Activated CD8-positive, alpha-beta memory T cell treated with anti-CD3 and anti-CD28 coated beads, Interleukin-2, amount 10 ng/mL, durations not matched to agents 7 days and 5 days (primary cell): ENCODE data around the gene KIF13A. TPM values are rescaled to one million over a fixed set of nuclear protein-coding genes. Genes with fewer than 3 reads are reported as not detected.
A peak's percentile ranks its signal among the peaks of the same experiment; 100 is the strongest.
"Not testable (repeated sequence)": the region's sequence is repeated elsewhere in the genome, so short reads cannot be mapped to it uniquely, and the experiment has no call there.

Experiments
- ATAC-seq: fragments of 150-1000 bp; cut with Tn5 transposase; one replicate; pipeline ENCODE4 v1.10.0; 2021; ENCODE audit warnings: moderate library complexity
- CTCF ChIA-PET: fragments of 350-600 bp; sonication (Branson Sonifier 250); formaldehyde crosslinking; loops from one replicate; lab custom pipeline; 2021; ENCODE audit warnings: antibody characterized with exemption; lab: Charles Lee
- DNase-seq: peaks from one replicate; pipeline ENCODE4 v3.0.0-alpha.2; 2020
- H3K27ac Mint-ChIP-seq: one replicate; pipeline ENCODE4 v1.8.0; 2021; ENCODE audit warnings: mild to moderate bottlenecking, mixed read lengths
- H3K27me3 Mint-ChIP-seq: one replicate; pipeline ENCODE4 v1.8.0; 2021; ENCODE audit warnings: mixed read lengths
- H3K36me3 Mint-ChIP-seq: one replicate; pipeline ENCODE4 v1.8.0; 2021; ENCODE audit warnings: mild to moderate bottlenecking, mixed read lengths
- H3K4me1 Mint-ChIP-seq: one replicate; pipeline ENCODE4 v1.8.0; 2021; ENCODE audit warnings: mixed read lengths
- H3K4me3 Mint-ChIP-seq: one replicate; pipeline ENCODE4 v1.8.0; 2021; ENCODE audit warnings: mild to moderate bottlenecking, moderate library complexity, mixed read lengths
- H3K9me3 Mint-ChIP-seq: one replicate; pipeline ENCODE4 v1.8.0; 2022; ENCODE audit warnings: low read depth, mixed read lengths
- total RNA-seq, 2 experiments: library from RNA; stranded (reverse); gene quantifications; one replicate each; pipeline ENCODE4 v1.2.3, GENCODE V29; 2021

The KIF13A gene
- total RNA-seq, 2 experiments from 2014 or later, result 0.05 TPM; not detected in 1

DNA sequence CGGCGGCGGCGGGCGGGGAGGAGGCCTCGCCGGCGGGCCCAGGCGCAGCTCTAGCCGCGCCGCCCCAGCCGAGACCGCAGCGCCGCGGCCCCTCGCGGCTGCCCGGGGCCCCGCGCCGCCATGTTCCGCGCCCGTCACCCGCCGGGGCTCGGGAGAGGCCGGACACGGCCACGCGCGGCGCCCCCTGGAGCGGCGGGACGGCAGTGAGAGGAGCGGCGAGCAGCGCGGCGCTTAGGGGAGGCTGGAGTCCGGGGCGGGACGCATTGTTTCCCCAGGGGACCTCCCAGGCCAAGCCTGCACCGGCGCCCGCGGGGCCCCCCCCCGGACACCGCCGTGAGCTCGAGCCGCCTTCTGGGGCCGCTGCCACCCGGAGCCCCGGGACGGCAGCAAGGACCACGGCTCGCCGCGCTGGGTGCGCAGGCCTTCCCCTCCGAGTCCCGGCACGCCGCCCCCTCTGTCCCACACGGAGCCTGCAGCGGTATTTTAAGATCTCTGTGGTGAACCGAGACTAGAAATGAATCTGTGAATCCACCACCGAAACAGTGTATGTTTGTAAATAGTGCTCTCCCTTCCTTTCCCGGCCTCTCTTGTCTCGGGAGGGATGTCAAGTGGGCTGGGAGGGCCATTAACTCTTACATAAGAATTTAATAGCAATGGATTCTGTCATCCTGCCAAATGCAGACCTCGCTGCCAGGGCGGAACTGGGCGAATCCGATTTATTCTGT, 424 bp upstream of the KIF13A start:
- H3K27me3 Mint-ChIP-seq, result peaks cover 73% of the 10 kb centered on the region
- H3K9me3 Mint-ChIP-seq, result no peaks in the 10 kb centered on the region
- H3K27ac Mint-ChIP-seq, result no peak overlapping the region
- CTCF ChIA-PET, result no interaction called here
- peaks cover 11% of the 10 kb centered on the region for H3K4me1 Mint-ChIP-seq
- H3K4me3 Mint-ChIP-seq, result peak overlapping the region; percentile 72
- DNase-seq (peak; percentile 57), ATAC-seq (peak; percentile 74)
- peaks cover 1% of the 10 kb centered on the region for H3K36me3 Mint-ChIP-seq

- ATAC-seq, result peak; percentile 24
- no peak for DNase-seq
- Mint-ChIP-seq H3K27me3 (peaks cover 82% of the 10 kb centered on the region), H3K36me3 (peaks cover 1% of the 10 kb centered on the region), H3K27ac (no peak overlapping the region), H3K9me3 (no peaks in the 10 kb centered on the region), H3K4me3 (peak overlapping the region; percentile 46), H3K4me1 (peaks cover 11% of the 10 kb centered on the region)
- CTCF ChIA-PET, result interaction anchor here (1.6 kb wide), 1 partner anchor 10 kb away, joined by 3 read pairs; no protein-coding TSS in a partner anchor
Observed at GRCh38 chr6:17986656-17987446, 584 bp downstream of the KIF13A start.

DNA sequence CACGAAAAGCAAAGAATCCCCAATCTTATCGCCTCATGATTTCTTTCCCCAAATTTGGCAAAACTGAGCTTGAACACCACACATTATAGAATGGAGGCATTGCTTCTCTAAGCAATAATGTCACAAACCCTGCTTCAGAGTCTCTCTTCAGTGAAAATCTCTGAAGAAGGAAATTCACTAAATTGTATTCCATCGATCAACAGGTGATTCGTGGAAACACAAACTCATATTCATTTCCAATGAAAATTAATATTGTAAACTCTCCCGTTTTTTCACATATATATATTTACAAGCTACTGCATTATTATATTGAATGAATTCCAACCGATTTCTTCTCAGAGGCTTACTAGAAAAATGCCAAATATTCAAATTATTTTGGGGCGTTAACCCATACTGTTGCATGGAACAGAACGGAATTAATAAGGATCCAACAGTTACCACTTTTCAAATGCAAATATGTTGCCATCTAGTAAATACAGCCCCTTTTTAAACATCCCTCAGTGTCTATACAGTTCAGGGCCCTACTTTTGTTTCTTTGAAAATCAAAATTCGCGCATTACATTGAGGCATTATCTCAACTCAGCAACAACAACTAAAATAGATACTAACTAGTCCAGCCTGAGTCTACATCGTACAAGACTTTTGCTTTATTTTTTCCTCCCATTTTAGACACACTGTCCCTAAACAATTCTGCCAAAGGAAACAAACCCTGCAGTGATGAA, 1.3 kb downstream of the KIF13A start:
- Mint-ChIP-seq H3K9me3 (no peaks in the 10 kb centered on the region), H3K27ac (no peak overlapping the region), H3K36me3 (peaks cover 1% of the 10 kb centered on the region), H3K4me3 (peak overlapping the region; percentile 32), H3K27me3 (peaks cover 80% of the 10 kb centered on the region), H3K4me1 (peaks cover 11% of the 10 kb centered on the region)
- no peak for DNase-seq
- CTCF ChIA-PET, result interaction anchor here (0.5 to 1.6 kb wide), 2 partner anchors 10 to 832 kb away, joined by 3 read pairs; no protein-coding TSS in a partner anchor
- no peak for ATAC-seq

GRCh38 chr6:17984812-17985670, 2.4 kb downstream of the KIF13A start:
- Mint-ChIP-seq H3K27ac (no peak overlapping the region), H3K4me1 (peaks cover 11% of the 10 kb centered on the region), H3K4me3 (no peak overlapping the region), H3K27me3 (peaks cover 82% of the 10 kb centered on the region), H3K36me3 (peaks cover 1% of the 10 kb centered on the region), H3K9me3 (no peaks in the 10 kb centered on the region)
- DNase-seq (no peak), ATAC-seq (no peak)
- CTCF ChIA-PET, result interaction anchor here (1.6 kb wide), 1 partner anchor 12 kb away, joined by 3 read pairs; no protein-coding TSS in a partner anchor

DNA sequence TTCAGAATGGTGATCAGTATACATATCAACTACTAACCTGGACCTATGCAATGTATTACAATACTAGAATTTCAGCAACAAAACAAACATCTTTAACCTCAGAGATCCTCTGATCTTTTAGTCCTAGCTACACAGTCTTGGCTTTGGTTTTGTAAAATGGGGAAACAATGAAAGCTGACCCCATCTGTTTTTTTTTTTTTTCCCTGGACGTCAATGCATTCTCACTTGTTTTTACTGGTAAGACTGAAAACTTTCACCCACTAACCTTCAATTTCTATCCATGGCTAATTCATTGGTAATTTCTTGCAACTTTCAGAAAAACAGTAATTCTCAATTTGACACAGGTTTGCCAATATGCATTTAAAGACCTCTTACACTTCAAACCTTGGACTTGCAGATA, 3.0 kb downstream of the KIF13A start:
- peaks cover 82% of the 10 kb centered on the region for H3K27me3 Mint-ChIP-seq
- H3K4me1 Mint-ChIP-seq, result peaks cover 11% of the 10 kb centered on the region
- CTCF ChIA-PET, result no interaction called here
- H3K27ac Mint-ChIP-seq, result no peak overlapping the region
- ATAC-seq (no peak), DNase-seq (no peak)
- H3K9me3 Mint-ChIP-seq, result no peaks in the 10 kb centered on the region
- H3K4me3 Mint-ChIP-seq, result no peak overlapping the region
- peaks cover 1% of the 10 kb centered on the region for H3K36me3 Mint-ChIP-seq

GRCh38 chr6:17983730-17984129, 3.7 kb downstream of the KIF13A start:
- no peak overlapping the region for H3K4me3 Mint-ChIP-seq
- peaks cover 11% of the 10 kb centered on the region for H3K4me1 Mint-ChIP-seq
- CTCF ChIA-PET, result no interaction called here
- peaks cover 78% of the 10 kb centered on the region for H3K27me3 Mint-ChIP-seq
- ATAC-seq (no peak), DNase-seq (no peak)
- no peak overlapping the region for H3K27ac Mint-ChIP-seq
- no peaks in the 10 kb centered on the region for H3K9me3 Mint-ChIP-seq
- peaks cover 1% of the 10 kb centered on the region for H3K36me3 Mint-ChIP-seq

DNA sequence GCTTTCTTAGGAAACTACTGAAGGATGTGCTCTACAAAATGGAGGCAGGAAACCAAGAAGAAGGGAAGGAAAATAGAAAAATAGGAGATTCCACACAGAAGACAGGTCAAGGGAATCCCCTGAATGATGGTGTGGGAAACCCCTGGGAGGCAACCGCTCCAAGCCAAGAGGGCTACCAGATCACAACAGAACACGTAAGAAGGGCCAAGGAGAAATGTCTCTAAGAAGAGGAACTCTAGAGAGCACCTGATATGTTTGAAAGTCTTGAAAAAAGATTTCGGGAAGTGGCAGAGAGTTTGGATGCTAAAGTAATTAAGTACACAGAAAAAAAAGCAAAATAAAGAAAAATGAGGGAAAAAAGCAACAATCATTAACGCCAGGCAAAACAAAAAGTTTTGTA, 7.1 kb downstream of the KIF13A start:
- DNase-seq, result no peak

GRCh38 chr6:17979479-17979878, 8.0 kb downstream of the KIF13A start:
- Mint-ChIP-seq H3K27ac (no peak overlapping the region), H3K36me3 (no peaks in the 10 kb centered on the region), H3K9me3 (no peaks in the 10 kb centered on the region), H3K4me3 (no peak overlapping the region), H3K4me1 (no peaks in the 10 kb centered on the region), H3K27me3 (peaks cover 45% of the 10 kb centered on the region)
- ATAC-seq (no peak), DNase-seq (no peak)
- CTCF ChIA-PET, result no interaction called here

More for the DNA sequence above, 7.1 kb downstream of the KIF13A start:
- H3K4me3 Mint-ChIP-seq, result no peak overlapping the region
- H3K36me3 Mint-ChIP-seq, result no peaks in the 10 kb centered on the region
- CTCF ChIA-PET, result no interaction called here
- no peaks in the 10 kb centered on the region for H3K9me3 Mint-ChIP-seq
- H3K27ac Mint-ChIP-seq, result no peak overlapping the region
- ATAC-seq, result no peak
- H3K27me3 Mint-ChIP-seq, result peaks cover 54% of the 10 kb centered on the region
- no peaks in the 10 kb centered on the region for H3K4me1 Mint-ChIP-seq

DNA sequence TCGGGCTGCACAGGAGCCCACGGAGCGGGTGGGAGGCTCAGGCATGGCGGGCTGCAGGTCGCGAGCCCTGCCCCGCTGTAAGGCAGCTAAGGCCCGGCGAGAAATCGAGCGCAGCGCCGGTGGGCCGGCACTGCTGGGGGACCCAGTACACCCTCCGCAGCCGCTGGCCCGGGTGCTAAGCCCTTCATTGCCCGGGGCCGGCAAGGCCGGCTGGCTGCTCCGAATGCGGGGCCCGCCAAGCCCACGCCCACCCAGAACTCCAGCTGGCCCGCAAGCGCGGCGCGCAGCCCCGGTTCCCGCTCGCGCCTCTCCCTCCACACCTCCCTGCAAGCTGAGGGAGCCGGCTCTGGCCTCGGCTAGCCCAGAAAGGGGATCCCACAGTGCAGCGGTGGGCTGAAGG, 11.2 kb downstream of the KIF13A start:
- H3K36me3 Mint-ChIP-seq, H3K27ac Mint-ChIP-seq, H3K4me1 Mint-ChIP-seq, CTCF ChIA-PET, DNase-seq, ATAC-seq, H3K4me3 Mint-ChIP-seq, H3K9me3 Mint-ChIP-seq: not testable (repeated sequence)
- H3K27me3 Mint-ChIP-seq, result peaks cover 34% of the 10 kb centered on the region

DNA sequence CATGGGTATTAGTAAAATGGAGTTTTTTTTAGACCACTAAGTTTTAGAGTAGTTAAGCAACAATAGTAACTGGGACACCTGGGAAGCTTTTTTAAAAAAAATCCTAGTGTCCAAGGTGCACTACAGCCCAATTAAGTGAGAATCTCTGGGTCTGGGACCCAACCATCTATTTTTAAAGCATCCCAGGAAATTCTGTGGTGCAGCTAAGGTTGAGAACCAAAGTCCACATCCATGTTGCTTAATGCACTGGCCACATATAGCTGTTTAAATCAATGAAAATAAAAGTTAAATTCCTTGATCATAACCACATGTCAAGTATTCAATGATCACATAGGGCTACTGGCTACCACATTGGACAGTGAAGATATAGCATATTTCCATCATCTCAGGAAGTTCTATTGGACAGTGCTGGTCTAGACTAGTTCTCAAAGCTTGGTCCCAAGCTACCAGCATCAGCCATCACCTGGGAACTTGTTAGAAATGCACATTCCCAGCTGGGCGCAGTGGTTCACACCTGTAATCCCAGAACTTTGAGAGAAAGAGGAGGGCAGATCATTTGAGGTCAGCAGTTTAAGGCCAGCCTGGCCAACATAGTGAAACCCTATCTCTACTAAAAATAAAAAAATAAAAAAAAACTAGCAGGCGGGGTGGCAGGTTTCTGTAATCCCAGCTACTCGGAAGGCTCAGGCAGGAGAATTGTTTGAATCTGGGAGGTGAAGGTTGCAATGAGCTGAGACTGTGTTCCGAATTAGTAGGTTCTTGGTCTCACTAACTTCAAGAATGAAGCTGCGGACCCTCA, 12.7 kb downstream of the KIF13A start:
- Mint-ChIP-seq H3K9me3 (no peaks in the 10 kb centered on the region), H3K4me1 (no peaks in the 10 kb centered on the region), H3K27me3 (peaks cover 28% of the 10 kb centered on the region), H3K4me3 (no peak overlapping the region), H3K27ac (no peak overlapping the region), H3K36me3 (no peaks in the 10 kb centered on the region)
- no peak for DNase-seq
- ATAC-seq, result no peak
- CTCF ChIA-PET, result no interaction called here

DNA sequence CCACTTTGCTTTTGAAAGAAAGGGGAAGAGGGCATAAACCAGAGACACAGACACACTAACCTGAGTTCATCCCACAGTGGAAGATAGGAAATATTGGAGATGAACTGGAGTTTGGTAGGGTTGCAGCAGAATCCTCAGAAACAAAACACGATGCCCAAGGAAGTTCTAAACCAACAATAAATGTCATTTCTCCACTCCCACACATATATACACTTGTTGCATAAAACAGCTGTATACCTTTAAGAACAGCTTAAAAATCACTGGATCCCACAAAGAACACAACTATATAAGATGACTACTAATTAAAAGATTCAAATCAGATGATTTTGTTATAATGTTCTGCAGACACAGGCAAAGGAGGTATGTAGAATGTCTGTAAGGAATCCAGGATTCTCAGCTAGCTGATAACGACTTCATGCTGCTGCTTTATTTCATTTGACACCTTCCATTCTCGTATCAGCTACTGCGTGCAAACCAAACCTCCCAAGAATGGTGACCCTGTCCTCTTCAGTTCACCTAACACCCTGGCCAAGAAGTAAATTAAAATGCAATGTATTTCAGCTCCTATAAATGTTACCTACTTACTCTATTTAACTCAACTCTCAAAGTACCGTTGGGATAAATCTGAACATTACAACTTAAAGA, 14.3 kb downstream of the KIF13A start:
- H3K36me3 Mint-ChIP-seq, result no peaks in the 10 kb centered on the region
- H3K4me3 Mint-ChIP-seq, result no peak overlapping the region
- no peak overlapping the region for H3K27ac Mint-ChIP-seq
- peaks cover 27% of the 10 kb centered on the region for H3K27me3 Mint-ChIP-seq
- no peak for ATAC-seq
- H3K4me1 Mint-ChIP-seq, result no peaks in the 10 kb centered on the region
- CTCF ChIA-PET, result interaction anchor here (0.6 kb wide), 1 partner anchor 44 kb away, joined by 3 read pairs; no protein-coding TSS in a partner anchor
- DNase-seq, result no peak
- H3K9me3 Mint-ChIP-seq, result no peaks in the 10 kb centered on the region
